ENCODE data around the gene NDUFAF8.

NDUFAF8 gene

DNA sequence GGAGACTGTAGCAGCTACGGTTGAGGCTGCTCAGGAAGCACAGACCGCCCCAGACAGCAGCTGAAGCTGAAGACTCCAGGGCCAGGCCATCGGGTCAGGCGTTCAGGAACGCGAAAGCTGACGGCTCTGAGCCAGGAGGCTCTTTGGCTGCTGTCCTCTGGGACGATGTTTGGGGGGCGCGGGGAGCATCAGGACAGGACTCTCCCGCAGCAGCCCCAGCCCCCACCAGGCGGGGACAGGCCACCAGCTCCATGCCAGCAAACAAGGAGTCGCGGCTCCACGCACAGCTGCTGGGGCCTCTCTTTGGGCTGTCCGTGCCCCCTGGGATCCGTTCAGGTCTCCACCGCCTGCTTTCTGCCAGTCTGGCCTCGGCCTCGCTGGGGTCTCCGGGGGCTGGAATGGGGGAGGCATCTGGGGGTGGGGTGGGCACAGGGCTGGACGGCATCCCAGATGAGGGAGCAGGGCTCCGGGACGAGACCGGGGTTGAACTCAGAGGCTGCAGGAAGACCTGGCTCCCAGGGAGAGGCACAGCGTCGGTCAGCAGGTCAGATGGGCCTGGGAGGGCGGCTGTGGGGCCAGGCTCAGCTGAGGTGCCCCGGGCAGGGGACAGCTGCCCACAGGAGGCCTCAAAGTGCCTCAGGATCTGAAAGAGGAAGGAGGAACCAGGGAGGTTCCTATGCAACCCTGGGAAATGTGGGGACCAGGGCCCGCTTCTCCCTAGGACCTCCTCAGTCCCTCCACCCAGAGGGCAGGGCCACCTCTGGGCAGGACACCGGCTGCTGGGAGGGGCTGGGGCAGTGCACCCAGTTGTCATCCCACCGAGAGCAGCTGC, 10.1 kb upstream of the NDUFAF8 start:
- TF ChIP-seq TAF1 (IDR thresholded peaks at IDR 0.05; ENCODE audit: borderline replicate concordance, insufficient read depth, low read length) (no peak), POLR2AphosphoS5 (IDR thresholded peaks at IDR 0.05; ENCODE audit: low read depth, low read length) (no peak), FOXP2 (optimal IDR thresholded peaks at IDR 0.05; ENCODE audit: borderline replicate concordance, extremely low read depth, extremely low read length, insufficient read depth) (no peak), SIN3A (IDR thresholded peaks at IDR 0.05; ENCODE audit: borderline replicate concordance, insufficient read depth, low read length) (no peak)
- TF ChIP-seq, protein P1, sequence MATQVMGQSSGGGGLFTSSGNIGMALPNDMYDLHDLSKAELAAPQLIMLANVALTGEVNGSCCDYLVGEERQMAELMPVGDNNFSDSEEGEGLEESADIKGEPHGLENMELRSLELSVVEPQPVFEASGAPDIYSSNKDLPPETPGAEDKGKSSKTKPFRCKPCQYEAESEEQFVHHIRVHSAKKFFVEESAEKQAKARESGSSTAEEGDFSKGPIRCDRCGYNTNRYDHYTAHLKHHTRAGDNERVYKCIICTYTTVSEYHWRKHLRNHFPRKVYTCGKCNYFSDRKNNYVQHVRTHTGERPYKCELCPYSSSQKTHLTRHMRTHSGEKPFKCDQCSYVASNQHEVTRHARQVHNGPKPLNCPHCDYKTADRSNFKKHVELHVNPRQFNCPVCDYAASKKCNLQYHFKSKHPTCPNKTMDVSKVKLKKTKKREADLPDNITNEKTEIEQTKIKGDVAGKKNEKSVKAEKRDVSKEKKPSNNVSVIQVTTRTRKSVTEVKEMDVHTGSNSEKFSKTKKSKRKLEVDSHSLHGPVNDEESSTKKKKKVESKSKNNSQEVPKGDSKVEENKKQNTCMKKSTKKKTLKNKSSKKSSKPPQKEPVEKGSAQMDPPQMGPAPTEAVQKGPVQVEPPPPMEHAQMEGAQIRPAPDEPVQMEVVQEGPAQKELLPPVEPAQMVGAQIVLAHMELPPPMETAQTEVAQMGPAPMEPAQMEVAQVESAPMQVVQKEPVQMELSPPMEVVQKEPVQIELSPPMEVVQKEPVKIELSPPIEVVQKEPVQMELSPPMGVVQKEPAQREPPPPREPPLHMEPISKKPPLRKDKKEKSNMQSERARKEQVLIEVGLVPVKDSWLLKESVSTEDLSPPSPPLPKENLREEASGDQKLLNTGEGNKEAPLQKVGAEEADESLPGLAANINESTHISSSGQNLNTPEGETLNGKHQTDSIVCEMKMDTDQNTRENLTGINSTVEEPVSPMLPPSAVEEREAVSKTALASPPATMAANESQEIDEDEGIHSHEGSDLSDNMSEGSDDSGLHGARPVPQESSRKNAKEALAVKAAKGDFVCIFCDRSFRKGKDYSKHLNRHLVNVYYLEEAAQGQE (IDR thresholded peaks at IDR 0.05; ENCODE audit: insufficient read depth in 1 of 2, low read depth in 2 of 2, low read length in 2 of 2): no peak

DNA sequence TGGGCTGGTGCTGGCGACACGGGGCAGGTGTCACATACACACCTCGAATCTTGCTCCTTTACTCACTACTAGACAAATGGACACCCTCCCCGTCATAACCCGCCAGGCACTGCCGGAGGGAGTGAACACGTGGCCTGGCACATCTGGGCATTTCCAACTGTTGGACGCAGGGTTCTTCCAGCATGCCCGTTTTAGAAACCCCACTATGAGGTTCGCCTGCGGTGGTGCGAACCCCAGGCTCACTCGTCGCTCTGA, 9.5 kb upstream of the NDUFAF8 start:
- TF ChIP-seq SIN3A (IDR thresholded peaks at IDR 0.05; ENCODE audit: borderline replicate concordance, insufficient read depth, low read length) (no peak), FOXP2 (optimal IDR thresholded peaks at IDR 0.05; ENCODE audit: borderline replicate concordance, extremely low read depth, extremely low read length, insufficient read depth) (no peak), POLR2AphosphoS5 (IDR thresholded peaks at IDR 0.05; ENCODE audit: low read depth, low read length) (no peak), TAF1 (IDR thresholded peaks at IDR 0.05; ENCODE audit: borderline replicate concordance, insufficient read depth, low read length) (no peak)
- TF ChIP-seq, protein P1 (IDR thresholded peaks at IDR 0.05; ENCODE audit: insufficient read depth in 1 of 2, low read depth in 2 of 2, low read length in 2 of 2): no peak

DNA sequence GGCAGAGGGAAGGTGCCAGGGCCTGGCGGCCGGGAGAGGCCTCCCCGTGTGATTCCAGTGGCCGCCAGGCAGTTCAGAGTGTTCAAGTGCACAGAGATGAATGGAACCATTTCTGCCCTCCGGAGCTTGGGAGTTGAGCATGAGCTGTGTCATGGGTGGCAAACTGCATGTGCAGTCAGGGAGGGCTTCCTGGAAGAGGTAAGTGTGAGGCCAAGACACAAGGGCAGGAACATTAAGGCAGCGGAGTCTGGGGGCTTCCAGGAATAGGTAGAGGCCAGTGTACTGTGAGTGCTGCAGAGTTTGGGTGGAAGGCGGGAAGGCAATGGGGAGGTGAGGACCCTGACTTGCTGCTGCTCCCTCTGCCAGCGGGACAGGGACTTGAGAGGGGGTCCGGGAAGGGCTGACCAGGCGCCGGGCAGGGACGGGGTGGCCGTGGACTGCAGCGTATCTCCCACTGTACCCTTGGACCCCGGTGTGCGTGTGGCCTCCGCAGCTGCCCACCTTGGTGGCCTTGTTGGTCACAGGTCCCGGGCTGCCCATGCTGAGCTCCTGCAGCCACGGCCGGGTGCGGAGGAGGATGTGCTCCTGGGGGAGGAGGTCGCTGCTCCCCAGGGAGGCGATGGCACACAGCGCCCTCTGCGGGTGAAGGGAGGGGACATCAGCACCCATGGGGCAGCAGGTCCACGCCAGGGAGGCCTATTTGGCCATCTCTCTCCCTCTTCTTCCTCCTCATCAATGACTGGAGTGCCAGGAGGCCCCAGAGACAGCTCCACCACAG, 8.9 kb upstream of the NDUFAF8 start:
- TF ChIP-seq FOXP2 (optimal IDR thresholded peaks at IDR 0.05; ENCODE audit: borderline replicate concordance, extremely low read depth, extremely low read length, insufficient read depth) (no peak), SIN3A (IDR thresholded peaks at IDR 0.05; ENCODE audit: borderline replicate concordance, insufficient read depth, low read length) (no peak), POLR2AphosphoS5 (IDR thresholded peaks at IDR 0.05; ENCODE audit: low read depth, low read length) (no peak), TAF1 (IDR thresholded peaks at IDR 0.05; ENCODE audit: borderline replicate concordance, insufficient read depth, low read length) (no peak)
- TF ChIP-seq, protein P1 (IDR thresholded peaks at IDR 0.05; ENCODE audit: insufficient read depth in 1 of 2, low read depth in 2 of 2, low read length in 2 of 2): no peak

DNA sequence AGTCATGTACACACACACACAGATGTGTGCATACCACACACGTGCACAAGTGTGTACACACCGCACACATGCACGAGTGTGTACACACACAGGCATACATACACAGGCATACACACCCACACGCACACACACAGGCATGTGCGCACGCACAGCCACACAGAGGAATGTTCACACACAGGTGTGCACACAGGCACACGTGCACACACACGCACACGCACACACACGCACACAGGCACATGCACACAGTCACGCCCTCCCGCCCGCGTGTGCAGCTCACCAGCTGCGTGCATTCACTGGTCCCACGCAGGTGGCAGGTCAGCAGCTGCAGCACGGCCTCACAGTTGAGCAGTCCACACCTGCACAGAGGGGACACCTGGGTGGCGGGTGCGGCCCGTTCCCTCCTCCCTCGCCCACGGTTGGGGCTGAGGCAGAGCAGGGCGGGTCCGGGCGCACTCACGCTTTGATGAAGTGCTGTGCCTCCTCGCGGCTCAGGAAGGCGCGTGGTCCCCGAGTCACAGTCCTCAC, 7.9 kb upstream of the NDUFAF8 start:
- TF ChIP-seq SIN3A (IDR thresholded peaks at IDR 0.05; ENCODE audit: borderline replicate concordance, insufficient read depth, low read length): no peak
- no peak for TF ChIP-seq FOXP2 (optimal IDR thresholded peaks at IDR 0.05; ENCODE audit: borderline replicate concordance, extremely low read depth, extremely low read length, insufficient read depth)
- TF ChIP-seq, protein P1 (IDR thresholded peaks at IDR 0.05; ENCODE audit: insufficient read depth in 1 of 2, low read depth in 2 of 2, low read length in 2 of 2): no peak
- no peak for TF ChIP-seq TAF1 (IDR thresholded peaks at IDR 0.05; ENCODE audit: borderline replicate concordance, insufficient read depth, low read length)
- no peak for TF ChIP-seq POLR2AphosphoS5 (IDR thresholded peaks at IDR 0.05; ENCODE audit: low read depth, low read length)
